ENCODE data around the gene CHAC2.

- TF ChIP-seq IFI16 (CRISPR knock-in tag; IDR thresholded peaks at IDR 0.05) (no peak), POLR2AphosphoS2 (IDR thresholded peaks at IDR 0.05; ENCODE audit: low read length) (no peak), RCOR1 (IDR thresholded peaks at IDR 0.05; ENCODE audit: borderline replicate concordance in 1 of 2, low read depth in 2 of 2, low read length in 2 of 2) (no peak), POLR2G (IDR thresholded peaks at IDR 0.05; ENCODE audit: low read depth, low read length) (no peak), STAT5B (CRISPR knock-in tag; IDR thresholded peaks at IDR 0.05) (no peak), GABPB2 (CRISPR knock-in tag; conservative IDR thresholded peaks at IDR 0.05) (no peak), MAX (CRISPR knock-in tag; IDR thresholded peaks at IDR 0.05) (no peak), NCOA4 (IDR thresholded peaks at IDR 0.05; ENCODE audit: partially characterized antibody) (no peak), ZC3H11A (IDR thresholded peaks at IDR 0.05; ENCODE audit: low read depth, low read length) (no peak), THAP7 (CRISPR knock-in tag; IDR thresholded peaks at IDR 0.05) (no peak), HDAC1 (IDR thresholded peaks at IDR 0.05) (no peak), ERF (CRISPR knock-in tag; IDR thresholded peaks at IDR 0.05) (no peak), CBX8 (IDR thresholded peaks at IDR 0.05; ENCODE audit: borderline replicate concordance, extremely low read depth, low read depth, low read length, poor library complexity, severe bottlenecking) (no peak), CTCF (IDR thresholded peaks at IDR 0.05 in 2 of 3, conservative IDR thresholded peaks at IDR 0.05 in 1 of 3; ENCODE audit: insufficient read depth in 2 of 3, low read depth in 1 of 3, low read length in 3 of 3) (no peak)
Measured at GRCh38 chr2:53793821-53794220, 26.2 kb downstream of the CHAC2 start.

Data from K562 (cell line).